ENCODE data around the gene GRIP2.
"Not testable (repeated sequence)": the region's sequence is repeated elsewhere in the genome, so short reads cannot be mapped to it uniquely, and the experiment has no call there.

Gene GRIP2

DNA sequence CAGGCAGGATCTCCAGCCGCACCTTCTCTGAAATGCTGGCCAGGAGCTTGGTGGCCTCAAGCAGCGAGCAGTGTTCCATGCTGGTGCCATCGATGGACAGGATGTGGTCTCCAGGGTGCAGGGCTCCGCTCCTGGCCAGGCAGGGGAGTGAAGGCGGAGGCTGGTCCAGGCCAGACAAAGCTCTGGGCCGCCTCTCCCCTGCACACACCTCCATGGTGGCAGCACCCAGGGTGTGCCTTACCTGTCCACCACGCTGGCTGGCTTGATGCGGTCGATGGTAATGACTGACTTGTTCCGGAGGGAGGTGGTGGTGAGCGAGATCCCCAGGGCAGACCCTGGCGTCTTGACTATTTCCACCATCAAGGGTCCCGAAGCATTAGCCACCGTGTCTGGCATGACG, 20.0 kb downstream of the GRIP2 start:
- DNase-seq (ENCODE audit: low read depth): no peak

- no peak for DNase-seq (ENCODE audit: low read depth)
These were observed 20.7 kb downstream of the GRIP2 start for GRCh38 chr3:14519406-14519805.

DNA sequence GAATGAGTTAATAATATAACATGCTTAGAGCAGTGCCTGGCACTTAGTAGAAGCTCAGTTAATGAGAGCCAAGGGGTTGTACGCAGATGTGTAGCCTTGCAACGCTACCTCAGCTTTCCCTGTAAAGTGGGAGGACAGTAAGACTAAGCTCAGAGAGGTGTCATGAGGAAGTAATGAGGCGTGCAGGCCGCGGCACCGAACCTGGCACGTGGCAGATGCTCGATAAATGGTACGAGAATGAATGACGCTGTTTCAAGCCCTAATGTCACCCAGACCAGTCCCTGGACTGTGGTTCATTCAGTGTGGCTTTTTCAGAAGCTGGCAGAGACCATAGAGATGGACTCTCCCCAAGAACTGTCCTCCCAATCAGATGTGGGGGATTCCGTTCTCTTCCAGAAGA, 21.2 kb downstream of the GRIP2 start:
- no peak for DNase-seq (ENCODE audit: low read depth)

DNA sequence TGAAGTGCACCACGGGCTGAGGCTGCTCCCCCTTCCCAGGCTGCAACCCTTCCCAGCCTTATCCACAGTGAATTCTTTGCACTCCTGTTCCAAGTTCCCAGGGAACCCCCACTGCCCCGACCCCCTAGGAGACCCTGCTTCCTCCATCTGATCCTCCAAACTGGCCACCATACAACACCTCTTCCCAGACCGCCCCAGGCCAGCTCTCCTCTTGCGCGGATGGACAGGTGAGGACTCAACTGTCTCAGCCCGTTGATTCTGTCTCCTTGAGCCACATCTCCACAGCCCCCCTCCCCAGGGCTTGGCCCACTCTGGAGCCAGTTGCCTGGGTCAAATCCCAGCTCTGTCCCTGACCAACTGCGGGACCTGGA, 21.7 kb downstream of the GRIP2 start:
- DNase-seq (ENCODE audit: low read depth): no peak

GRCh38 chr3:14517601-14518431, 22.3 kb downstream of the GRIP2 start:
- no peak for DNase-seq (ENCODE audit: low read depth)

DNA sequence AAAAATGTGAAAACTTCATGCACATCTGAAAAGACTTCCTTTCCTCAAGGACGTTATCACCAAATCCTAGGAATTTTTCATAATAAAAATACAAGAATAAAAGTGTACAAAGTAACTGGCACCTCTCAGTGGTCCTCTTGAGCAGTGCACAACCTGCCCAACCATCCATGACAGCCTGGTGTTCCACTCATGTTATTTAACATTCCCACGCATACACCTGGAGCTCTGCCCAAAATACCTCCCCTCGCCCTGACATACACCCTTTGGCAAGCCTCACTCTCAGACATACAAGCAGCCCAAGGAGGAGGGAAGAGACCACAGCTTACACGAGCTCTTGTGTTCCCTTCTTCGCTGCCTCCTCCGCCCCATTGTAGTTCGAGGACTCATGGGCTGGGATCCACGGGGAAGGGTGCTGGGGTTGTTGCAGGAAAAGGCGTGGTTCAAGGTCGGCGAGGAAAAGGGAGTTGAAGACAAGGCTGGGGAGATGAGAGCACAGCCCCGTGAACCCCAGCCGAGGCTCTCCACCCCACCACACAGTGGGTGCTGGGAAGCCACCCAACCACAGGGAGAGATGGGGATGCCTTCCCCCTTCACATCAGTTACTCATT, 23.3 kb downstream of the GRIP2 start:
- no peak for DNase-seq (ENCODE audit: low read depth)

GRCh38 chr3:14515526-14515925, 24.6 kb downstream of the GRIP2 start:
- DNase-seq (ENCODE audit: low read depth): not testable (repeated sequence)

DNA sequence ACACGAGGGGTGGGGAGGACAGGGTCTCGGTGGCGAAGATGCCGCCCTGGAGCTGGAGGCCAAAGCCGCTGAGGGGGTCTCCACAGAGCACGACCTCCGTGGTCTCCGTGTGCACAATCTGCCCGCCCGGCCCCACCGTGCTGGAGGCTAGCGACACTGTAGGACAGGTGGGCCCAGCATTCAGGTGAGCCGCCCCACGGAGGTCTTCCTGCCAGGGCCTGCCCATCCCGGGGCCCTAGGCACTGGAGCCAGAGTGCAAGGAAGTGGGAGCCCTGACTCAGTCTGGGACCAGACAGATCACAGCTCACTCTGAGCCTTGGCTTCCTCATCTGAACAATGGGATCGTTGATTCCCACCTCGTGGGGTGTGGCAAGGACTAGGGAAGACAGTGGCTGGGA, 25.8 kb downstream of the GRIP2 start:
- no peak for DNase-seq (ENCODE audit: low read depth)

DNA sequence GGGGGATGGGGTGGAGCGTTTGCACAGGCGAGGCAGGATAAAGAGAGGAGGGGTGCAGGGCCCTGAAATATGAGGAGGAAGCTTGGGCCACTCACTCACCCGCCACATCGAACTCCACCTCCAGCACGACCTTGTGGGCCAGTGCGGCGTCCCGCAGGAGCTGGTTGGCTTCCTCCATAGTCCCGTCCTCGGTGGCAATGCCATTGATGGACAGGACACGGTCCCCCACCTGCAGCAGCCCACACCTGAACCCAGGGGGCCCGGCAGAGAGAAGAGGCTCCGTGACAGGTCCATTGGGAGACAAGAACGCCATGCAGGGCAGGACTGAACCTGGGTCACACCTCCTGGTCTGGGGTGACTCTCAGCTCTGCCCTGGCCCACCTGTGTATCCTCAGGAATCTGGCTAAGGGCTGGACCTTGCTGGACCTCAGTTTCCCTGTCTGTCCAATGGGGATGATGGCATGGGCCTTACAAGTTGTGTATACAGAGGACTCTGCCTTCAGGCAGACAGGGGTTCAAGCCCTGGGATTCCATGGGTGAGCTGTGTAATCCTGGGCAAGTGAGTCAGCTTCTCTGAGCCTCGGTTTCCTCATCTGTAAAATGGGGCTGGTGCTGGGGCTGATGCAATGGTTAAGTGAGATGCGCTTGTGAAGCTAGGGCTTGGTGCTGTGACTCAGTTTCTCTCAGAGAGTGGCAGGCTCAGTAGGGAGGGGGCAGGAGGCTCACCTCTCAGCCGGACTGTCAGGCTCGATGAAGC, 26.4 kb downstream of the GRIP2 start:
- no peak for DNase-seq (ENCODE audit: low read depth)

GRCh38 chr3:14512942-14513327, 27.2 kb downstream of the GRIP2 start:
- DNase-seq (ENCODE audit: low read depth): no peak

DNA sequence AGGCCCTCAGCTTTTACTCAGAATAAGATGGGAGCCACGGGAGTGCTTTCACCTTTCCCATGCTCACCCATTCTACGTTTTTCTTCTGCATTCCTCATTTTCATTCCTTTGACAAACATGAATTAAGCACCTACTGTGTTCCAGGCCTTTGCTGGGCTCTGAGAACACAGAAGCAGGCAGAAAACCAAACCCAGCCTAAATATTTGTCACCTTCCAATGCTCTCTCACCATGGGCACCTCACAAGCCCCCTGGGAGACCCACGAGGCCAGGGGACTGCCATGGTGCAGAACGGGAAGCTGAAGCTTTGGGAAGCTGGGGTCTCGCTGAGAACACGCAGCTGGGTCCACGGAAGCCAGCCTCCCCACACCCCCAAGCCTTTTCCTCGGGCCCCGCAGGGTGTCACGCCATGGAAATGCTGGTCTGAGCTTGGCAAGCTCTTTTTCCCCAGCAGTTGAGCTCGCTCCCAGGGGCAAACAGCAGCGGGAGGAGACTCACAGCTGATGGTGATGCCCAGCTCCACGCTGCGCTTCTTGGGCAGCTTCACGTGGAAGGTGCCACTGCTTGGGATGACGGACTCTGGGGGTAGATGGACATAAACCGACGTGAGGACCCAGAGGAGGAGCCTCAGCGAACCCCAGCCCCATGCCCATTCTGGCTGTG, 27.7 kb downstream of the GRIP2 start:
- DNase-seq (ENCODE audit: low read depth): no peak

DNA sequence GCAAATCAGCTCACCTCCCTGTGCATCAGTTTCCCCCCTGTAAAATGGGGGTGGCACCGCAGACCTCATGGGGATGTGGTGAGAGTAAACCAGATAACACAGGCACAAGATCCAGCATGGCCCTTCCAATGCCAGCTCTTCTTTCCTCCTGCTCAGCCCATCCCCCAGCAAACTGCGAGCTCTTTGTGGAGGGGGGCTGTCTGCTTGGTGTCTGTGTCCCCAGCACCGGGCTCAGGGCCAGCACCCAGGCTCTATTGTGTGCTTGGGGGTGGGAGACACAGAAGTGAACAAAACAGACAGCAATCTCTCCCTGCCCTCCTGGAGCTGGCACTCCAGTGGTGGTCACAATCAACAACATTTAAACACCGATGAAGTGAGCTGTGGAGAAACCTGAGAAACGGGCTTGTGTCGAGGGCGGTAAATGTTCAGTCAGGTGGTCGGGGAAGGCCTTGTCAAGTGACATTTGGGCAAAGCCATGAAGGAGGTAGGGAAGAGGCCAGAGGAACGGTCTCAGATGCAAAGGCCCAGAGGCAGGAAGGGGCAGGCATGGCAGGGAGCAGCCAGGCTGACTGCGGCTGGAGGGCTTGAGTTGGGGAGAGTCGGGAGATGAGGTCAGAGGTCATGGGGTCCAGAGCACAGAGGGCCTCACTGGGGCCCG, 28.4 kb downstream of the GRIP2 start:
- DNase-seq (ENCODE audit: low read depth): no peak

- no peak for DNase-seq (ENCODE audit: low read depth)
These were observed 29.1 kb downstream of the GRIP2 start for GRCh38 chr3:14510838-14511622.

GRCh38 chr3:14509796-14510100, 30.4 kb downstream of the GRIP2 start:
- no peak for DNase-seq (ENCODE audit: low read depth)

DNA sequence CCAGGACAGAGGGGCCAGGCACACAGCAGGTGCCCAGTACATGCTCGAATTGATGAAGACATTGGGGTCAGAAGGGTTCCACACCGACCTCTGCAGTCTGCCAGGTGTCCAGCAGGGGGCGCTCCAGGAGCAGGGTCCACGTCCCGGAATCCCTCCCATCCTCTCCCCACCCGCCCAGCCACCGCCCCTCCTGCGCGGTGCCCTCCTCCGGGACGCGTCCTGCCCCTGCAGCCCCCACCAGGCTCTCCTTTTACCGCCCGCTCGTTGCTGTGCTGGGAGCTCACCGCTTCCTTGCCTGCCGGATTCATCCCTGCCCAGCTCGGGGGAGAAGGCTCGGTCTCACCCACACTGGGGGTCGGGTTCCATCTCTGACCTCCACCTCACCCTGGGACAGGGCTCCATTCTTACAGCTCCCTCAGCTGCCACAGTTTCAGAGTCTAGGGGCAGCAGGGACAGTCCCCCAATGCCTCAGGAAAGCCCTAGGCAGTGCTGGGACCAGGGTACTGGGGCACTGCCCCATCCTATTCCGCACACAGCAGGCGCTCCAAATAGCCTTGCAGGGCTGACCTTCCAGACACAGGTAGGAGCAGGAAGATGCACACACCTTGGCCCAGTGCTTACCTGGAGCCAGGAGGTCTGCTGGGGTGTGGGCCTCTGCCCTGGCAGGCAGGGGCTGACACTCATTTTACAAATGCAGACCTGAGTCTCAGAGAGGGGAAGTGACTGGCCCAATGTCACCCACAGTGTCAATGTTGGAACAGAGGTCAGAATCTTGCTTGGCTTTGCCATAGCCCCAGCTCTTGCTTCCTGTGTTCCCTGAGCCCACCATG, 31.0 kb downstream of the GRIP2 start:
- DNase-seq (ENCODE audit: low read depth): peak; percentile 75

- no peak for DNase-seq (ENCODE audit: low read depth)
These were observed 31.7 kb downstream of the GRIP2 start for GRCh38 chr3:14508505-14508819.

GRCh38 chr3:14507757-14508504, 32.2 kb downstream of the GRIP2 start:
- DNase-seq (ENCODE audit: low read depth): no peak

DNA sequence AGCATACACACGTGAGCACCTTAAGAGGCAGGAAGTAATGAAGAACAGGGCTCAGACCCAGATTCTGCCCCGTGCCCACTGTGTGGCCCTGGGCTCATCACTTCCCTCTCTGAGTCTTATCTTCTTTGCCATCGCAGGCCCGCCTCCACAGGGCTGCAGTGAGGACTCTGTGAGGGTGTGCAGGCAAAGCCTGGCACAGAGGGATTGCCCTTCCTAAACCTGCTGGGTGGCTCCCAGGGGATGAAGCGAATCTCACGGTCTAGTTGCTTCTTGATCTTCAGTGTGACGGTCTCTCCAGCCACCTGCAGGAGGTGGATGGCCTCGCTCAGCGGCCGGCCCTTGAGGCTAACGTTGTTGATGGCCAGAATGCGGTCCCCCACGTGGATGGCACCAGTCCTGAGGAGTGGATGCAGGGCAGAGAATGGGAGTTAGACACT, 32.8 kb downstream of the GRIP2 start:
- DNase-seq (ENCODE audit: low read depth): no peak

GRCh38 chr3:14506626-14507304, 33.4 kb downstream of the GRIP2 start:
- DNase-seq (ENCODE audit: low read depth): no peak
